Ovary (tissue), 3 donors: ENCODE data around the gene EXD3.

Experiments used
- EP300 ChIP-seq: sonication (generic); formaldehyde crosslinking; IDR thresholded peaks from one replicate; pipeline ENCODE4 v1.6.1; 2017; ENCODE audit warnings: antibody characterized with exemption
- TF ChIP-seq, protein P1 (sequence below), 3 donors: fragments of 450-650 bp in 2 of 3; fragments of 200-600 bp in 1 of 3; IDR thresholded peaks; one replicate each; pipeline versions ENCODE4 v1.5.1 to v1.8.0; 2016 to 2022; ENCODE audit warnings: antibody characterized with exemption in 3 of 3, mild to moderate bottlenecking in 1 of 3
- donor health status: DM: no; HTN: no; CAD: no.

DNA sequence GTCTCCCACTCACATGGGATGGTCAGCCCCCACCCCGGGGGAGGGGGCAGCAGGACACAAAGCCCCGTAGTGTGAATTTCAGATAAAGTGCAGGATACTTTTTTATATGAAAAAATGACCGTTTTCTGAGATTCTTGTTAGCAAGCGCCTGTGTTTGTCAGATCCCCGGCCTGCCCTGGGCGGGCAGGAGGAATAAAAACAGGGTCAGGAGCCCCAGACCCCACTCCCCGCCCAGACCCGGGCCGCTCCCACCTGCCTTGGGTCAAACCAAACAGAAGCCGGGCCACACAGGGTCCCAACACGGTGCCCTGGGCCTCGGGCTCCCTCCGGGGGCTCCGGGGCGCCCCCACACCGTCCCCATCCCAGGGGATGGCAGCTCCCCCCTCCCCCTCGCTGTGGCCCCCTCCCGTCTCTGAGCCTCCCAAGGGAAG lies 107.4 kb downstream of the EXD3 start:
- TF ChIP-seq, protein P1, sequence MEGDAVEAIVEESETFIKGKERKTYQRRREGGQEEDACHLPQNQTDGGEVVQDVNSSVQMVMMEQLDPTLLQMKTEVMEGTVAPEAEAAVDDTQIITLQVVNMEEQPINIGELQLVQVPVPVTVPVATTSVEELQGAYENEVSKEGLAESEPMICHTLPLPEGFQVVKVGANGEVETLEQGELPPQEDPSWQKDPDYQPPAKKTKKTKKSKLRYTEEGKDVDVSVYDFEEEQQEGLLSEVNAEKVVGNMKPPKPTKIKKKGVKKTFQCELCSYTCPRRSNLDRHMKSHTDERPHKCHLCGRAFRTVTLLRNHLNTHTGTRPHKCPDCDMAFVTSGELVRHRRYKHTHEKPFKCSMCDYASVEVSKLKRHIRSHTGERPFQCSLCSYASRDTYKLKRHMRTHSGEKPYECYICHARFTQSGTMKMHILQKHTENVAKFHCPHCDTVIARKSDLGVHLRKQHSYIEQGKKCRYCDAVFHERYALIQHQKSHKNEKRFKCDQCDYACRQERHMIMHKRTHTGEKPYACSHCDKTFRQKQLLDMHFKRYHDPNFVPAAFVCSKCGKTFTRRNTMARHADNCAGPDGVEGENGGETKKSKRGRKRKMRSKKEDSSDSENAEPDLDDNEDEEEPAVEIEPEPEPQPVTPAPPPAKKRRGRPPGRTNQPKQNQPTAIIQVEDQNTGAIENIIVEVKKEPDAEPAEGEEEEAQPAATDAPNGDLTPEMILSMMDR (IDR thresholded peaks at IDR 0.05) = no peak
- TF ChIP-seq EP300 = no peak
